SU-DHL-6 (cell line): ENCODE measurements around the gene SLC25A42.

ENCODE experiments used
- H2AFZ ChIP-seq: fragments of 200-600 bp; sonication (generic); 2 replicates; pipeline ENCODE4 v1.6.1; 2014; ENCODE audit warnings: low read depth, mild to moderate bottlenecking, moderate library complexity, mixed read lengths, antibody characterized with exemption, low read length; ENCODE audit not compliant: severe bottlenecking
- H3F3A ChIP-seq: fragments of 200-600 bp; shearing (Covaris generic); 2 replicates; pipeline ENCODE4 v1.6.0; 2016; ENCODE audit warnings: antibody characterized with exemption, mild to moderate bottlenecking; ENCODE audit not compliant: insufficient read depth
- H3K27ac ChIP-seq: fragments of 200-600 bp; sonication (generic); 2 replicates; pipeline ENCODE4 v1.5.1; 2016; ENCODE audit warnings: low read depth, mild to moderate bottlenecking, low read length, moderate library complexity, mixed read lengths
- H3K27me3 ChIP-seq: fragments of 200-600 bp; sonication (generic), shearing (Covaris generic); 2 replicates; pipeline ENCODE4 v1.6.0; 2014; ENCODE audit warnings: mild to moderate bottlenecking, low read length
- H3K36me3 ChIP-seq: fragments of 200-600 bp; sonication (generic); 2 replicates; pipeline ENCODE4 v1.6.1; 2014; ENCODE audit warnings: mild to moderate bottlenecking, low read length, mixed read lengths
- H3K4me2 ChIP-seq: fragments of 300-600, 200-600 bp; shearing (Covaris generic), sonication (generic); 2 replicates; pipeline ENCODE4 v1.6.0; 2014; ENCODE audit warnings: low read length, low read depth, mild to moderate bottlenecking; ENCODE audit not compliant: poor library complexity, severe bottlenecking
- H3K4me3 ChIP-seq: fragments of 200-600 bp; sonication (generic); 2 replicates; pipeline ENCODE4 v1.5.1; 2014; ENCODE audit warnings: antibody characterized with exemption, low read length, mild to moderate bottlenecking, mixed read lengths; ENCODE audit not compliant: insufficient read depth, poor library complexity, severe bottlenecking
- H3K79me2 ChIP-seq: fragments of 200-600 bp; sonication (generic); 2 replicates; pipeline ENCODE4 v1.6.1; 2014; ENCODE audit warnings: mild to moderate bottlenecking, low read length, moderate library complexity; ENCODE audit not compliant: insufficient read depth
- H3K9ac ChIP-seq: fragments of 200-600 bp; sonication (generic); 2 replicates; pipeline ENCODE4 v1.7.0; 2014; ENCODE audit warnings: mild to moderate bottlenecking, low read length
- H3K9me2 ChIP-seq: fragments of 200-600 bp; sonication (generic); replicated peaks from 2 replicates; pipeline ENCODE4 v1.6.1; 2014; ENCODE audit warnings: low read length; ENCODE audit not compliant: insufficient read depth
- H3K9me3 ChIP-seq: fragments of 200-600 bp; sonication (generic); 2 replicates; pipeline ENCODE4 v1.6.1; 2014; ENCODE audit warnings: low read length, mixed read lengths; ENCODE audit not compliant: insufficient read depth
- H4K20me1 ChIP-seq: fragments of 200-600 bp; sonication (generic); 2 replicates; pipeline ENCODE4 v1.6.1; 2014; ENCODE audit warnings: low read depth, mild to moderate bottlenecking, antibody characterized with exemption, low read length, moderate library complexity, mixed read lengths
- CTCF ChIP-seq: fragments of 200-600 bp; sonication (generic); IDR thresholded peaks from one replicate; pipeline ENCODE4 v1.5.1; 2017; ENCODE audit warnings: antibody characterized with exemption, mild to moderate bottlenecking, low read length, moderate library complexity; ENCODE audit not compliant: insufficient read depth, poor library complexity, severe bottlenecking
- EZH2phosphoT487 ChIP-seq: fragments of 200-600 bp; sonication (generic), shearing (Covaris generic); conservative IDR thresholded peaks from 2 replicates; pipeline ENCODE4 v1.6.1; 2018; ENCODE audit warnings: mild to moderate bottlenecking, antibody characterized with exemption, low read length, moderate library complexity, mixed read lengths

Gene SLC25A42

GRCh38 chr19:19075126-19075525, 11.3 kb downstream of the SLC25A42 start:
- no peaks in the 10 kb centered on the region for H3K9me2 ChIP-seq

DNA sequence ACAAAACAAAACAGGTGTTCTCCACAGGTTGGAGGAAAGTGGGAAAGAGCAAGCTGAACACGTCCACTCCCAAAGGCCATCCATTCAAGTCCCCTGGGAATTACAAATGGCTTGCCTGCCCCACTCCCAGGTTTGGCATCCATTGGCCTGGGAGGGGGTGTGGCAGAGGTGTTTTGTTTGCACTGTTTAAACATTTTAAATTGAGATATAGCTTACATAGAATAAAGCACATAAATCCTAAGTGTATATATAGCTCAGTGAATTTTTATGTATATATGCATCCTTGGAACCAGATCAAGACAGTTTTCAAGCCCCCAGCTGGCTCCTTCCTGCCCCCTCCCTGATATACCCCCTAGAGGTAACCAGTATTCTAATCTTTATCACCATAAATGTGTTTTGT, 12.7 kb downstream of the SLC25A42 start:
- Histone ChIP-seq H3K79me2 (0 out of 2 replicates have a peak, but pooled peaks cover 3% of the 10 kb centered on the region), H3K9me3 (no peaks in the 10 kb centered on the region), H3K9me2 (no peaks in the 10 kb centered on the region), H3K9ac (no peak overlapping the region), H3K4me2 (no peak overlapping the region), H3K27me3 (no peaks in the 10 kb centered on the region), H3K27ac (no peak overlapping the region), H3K36me3 (no peaks in the 10 kb centered on the region), H3K4me3 (no peak overlapping the region), H3F3A (no peaks in the 10 kb centered on the region), H4K20me1 (no peaks in the 10 kb centered on the region), H2AFZ (no peak overlapping the region)
- TF ChIP-seq EZH2phosphoT487 (no peak), CTCF (no peak)

More at GRCh38 chr19:19075126-19075525, 11.3 kb downstream of the SLC25A42 start:
- TF ChIP-seq EZH2phosphoT487: no peak
- no peak for TF ChIP-seq CTCF
- Histone ChIP-seq H3K9me3 (no peaks in the 10 kb centered on the region), H3F3A (no peaks in the 10 kb centered on the region), H3K4me2 (no peak overlapping the region), H2AFZ (no peak overlapping the region), H3K4me3 (no peak overlapping the region), H3K79me2 (0 out of 2 replicates have a peak, but pooled peaks cover 6% of the 10 kb centered on the region), H4K20me1 (no peaks in the 10 kb centered on the region), H3K27ac (no peak overlapping the region), H3K9ac (no peak overlapping the region), H3K27me3 (no peaks in the 10 kb centered on the region), H3K36me3 (no peaks in the 10 kb centered on the region)

- H3K9me3 ChIP-seq: no peaks in the 10 kb centered on the region
- H2AFZ ChIP-seq: no peak overlapping the region
- no peaks in the 10 kb centered on the region for H4K20me1 ChIP-seq
- no peak overlapping the region for H3K27ac ChIP-seq
- no peak overlapping the region for H3K9ac ChIP-seq
- H3K9me2 ChIP-seq: no peaks in the 10 kb centered on the region
- H3K27me3 ChIP-seq: no peaks in the 10 kb centered on the region
- TF ChIP-seq EZH2phosphoT487 (no peak), CTCF (no peak)
- no peak overlapping the region for H3K4me2 ChIP-seq
- 0 out of 2 replicates have a peak, but pooled peaks cover 3% of the 10 kb centered on the region for H3K79me2 ChIP-seq
- H3K4me3 ChIP-seq: no peak overlapping the region
- H3K36me3 ChIP-seq: no peaks in the 10 kb centered on the region
- H3F3A ChIP-seq: no peaks in the 10 kb centered on the region
Measured at GRCh38 chr19:19077103-19077502, 13.3 kb downstream of the SLC25A42 start.
